HepG2 (cell line): Measurements from ENCODE around the gene MBNL3. TPM values are rescaled to one million over a fixed set of nuclear protein-coding genes. Genes with fewer than 3 reads are reported as not detected.

Experiments used
- ATAC-seq: fragments of 200-7000 bp; cut with Tn5 transposase; 3 replicates; pipeline ENCODE4 v1.9.1; 2020; ENCODE audit warnings: mild to moderate bottlenecking, moderate library complexity
- BruUV-seq: library from RNA; stranded (reverse); fragments of 400-500 nt; replicated peaks from 2 replicates; lab custom pipeline; 2021; lab: Mats Ljungman, UMichigan
- CTCF ChIA-PET: fragments of 300-600 bp; formaldehyde crosslinking; extraction: SDS; loops from one replicate; lab custom pipeline; 2021; ENCODE audit warnings: low total read pairs, inconsistent platforms, low intra/inter-chr PET ratio; lab: Yijun Ruan, JAX
- POLR2A ChIA-PET: fragments of 350-600 bp; sonication (Branson Sonifier 250); formaldehyde crosslinking; loops from one replicate; lab custom pipeline; 2020; ENCODE audit warnings: antibody characterized with exemption, inconsistent platforms; lab: Yijun Ruan, JAX
- DNase-seq: peaks from one replicate; pipeline ENCODE4 v3.0.0-alpha.2; 2015; ENCODE audit warnings: low spot score
- FAIRE-seq: peaks from 3 replicates; lab custom pipeline; 2011; peaks lifted over from hg19 to GRCh38; lab: Jason Lieb, UNC
- H2AFZ ChIP-seq: one replicate; pipeline ENCODE4 v1.6.1; 2011; ENCODE audit warnings: low read length, inconsistent platforms
- H3K27ac ChIP-seq: fragments of 300-600 bp; 3 replicates; pipeline ENCODE4 v1.8.0; 2011; ENCODE audit warnings: mixed run types, mild to moderate bottlenecking, mixed read lengths, low read length, inconsistent platforms; ENCODE audit not compliant: insufficient read depth; ENCODE audit errors: extremely low read length
- H3K27me3 ChIP-seq, 2 experiments: fragments of 200-600 bp in 1 of 2; 2 replicates in 1 of 2; 3 replicates in 1 of 2; pipeline versions ENCODE4 v1.6.0 to v1.8.0; 2011; ENCODE audit warnings: low read length in 2 of 2, mild to moderate bottlenecking in 2 of 2, moderate library complexity in 2 of 2, inconsistent platforms in 1 of 2; ENCODE audit not compliant: insufficient read depth in 2 of 2, control insufficient read depth in 1 of 2
- H3K36me3 ChIP-seq, 2 experiments: fragments of 200-600 bp in 1 of 2; replicated peaks in 1 of 2; 2 replicates in 1 of 2; 3 replicates in 1 of 2; pipeline versions ENCODE4 v1.5.1 to v1.8.0; 2011; ENCODE audit warnings: low read length in 2 of 2, inconsistent platforms in 1 of 2; ENCODE audit not compliant: insufficient read depth in 2 of 2, control insufficient read depth in 1 of 2
- H3K4me1 ChIP-seq: 2 replicates; pipeline ENCODE4 v1.5.1; 2012; ENCODE audit warnings: low read length, inconsistent platforms; ENCODE audit not compliant: insufficient read depth
- H3K4me2 ChIP-seq: 2 replicates; pipeline ENCODE4 v1.6.0; 2011; ENCODE audit warnings: low read depth, low read length, inconsistent platforms
- H3K4me3 ChIP-seq, 3 experiments: fragments of 200-600 bp in 1 of 3; sonication (generic), shearing (Covaris generic) in 1 of 3; replicated peaks in 1 of 3; 2 replicates each; pipeline ENCODE4 v1.5.1; 2011 to 2016; ENCODE audit warnings: low read length in 3 of 3, inconsistent platforms in 2 of 3, low read depth in 2 of 3, mild to moderate bottlenecking in 2 of 3, control low read depth in 1 of 3, mixed read lengths in 1 of 3; ENCODE audit not compliant: insufficient read depth in 1 of 3
- H3K79me2 ChIP-seq: one replicate; pipeline ENCODE4 v1.6.1; 2011; ENCODE audit warnings: low read length, inconsistent platforms; ENCODE audit not compliant: insufficient read depth
- H3K9ac ChIP-seq: 2 replicates; pipeline ENCODE4 v1.6.0; 2011; ENCODE audit warnings: mild to moderate bottlenecking, low read depth, low read length, inconsistent platforms; ENCODE audit not compliant: insufficient read depth
- H3K9me3 ChIP-seq: 2 replicates; pipeline ENCODE4 v1.5.1; 2012; ENCODE audit warnings: mild to moderate bottlenecking, low read length
- H4K20me1 ChIP-seq: 2 replicates; pipeline ENCODE4 v1.6.0; 2011; ENCODE audit warnings: inconsistent platforms, mild to moderate bottlenecking, low read length, moderate library complexity; ENCODE audit not compliant: insufficient read depth
- ATAD3A ChIP-seq: sonication (generic); formaldehyde crosslinking; IDR thresholded peaks from 2 replicates; pipeline ENCODE4 v1.4.0; 2020; ENCODE audit warnings: missing genetic modification reagents
- GPN1 ChIP-seq: sonication (generic); formaldehyde crosslinking; IDR thresholded peaks from 2 replicates; pipeline ENCODE4 v1.5.1; 2020; ENCODE audit warnings: missing genetic modification reagents, borderline replicate concordance
- NFE2L2 ChIP-seq: fragments of 150-350 bp; IDR thresholded peaks from 2 replicates; pipeline ENCODE4 v1.6.1; 2014; ENCODE audit warnings: low read length
- RBM22 ChIP-seq: fragments of 200-400 bp; formaldehyde crosslinking; optimal IDR thresholded peaks from 2 replicates; pipeline ENCODE3; 2017; ENCODE audit warnings: mild to moderate bottlenecking, low read length, moderate library complexity
- ZNF510 ChIP-seq: sonication (generic); formaldehyde crosslinking; IDR thresholded peaks from 2 replicates; pipeline ENCODE4 v1.4.0; 2020; ENCODE audit warnings: low read depth, mild to moderate bottlenecking, missing genetic modification reagents
- WGBS: methylation state at CpG from one replicate; pipeline ENCODE4 v1.1.6; 2017; ENCODE audit warnings: low lambda C conversion rate; 5-methylcytosine and 5-hydroxymethylcytosine counted together
- in situ Hi-C: cut with HindIII; loops from 2 replicates; pipeline ENCODE4 v1.10.0; 2017; ENCODE audit warnings: low pct_unique_long_range_greater_than_20kb; ENCODE audit not compliant: extremely low pct_ligation_motif_present
- intact Hi-C: fragments of 100-400 bp; cut with micrococcal nuclease; formaldehyde crosslinking; loops from one replicate; pipeline ENCODE4 v1.10.0; 2022; ENCODE audit not compliant: unreplicated experiment
- polyA plus RNA-seq, 8 experiments: library from polyadenylated mRNA; depleted of rRNA in 3 of 8; stranded (reverse) in 7 of 8; unstranded in 1 of 8; fragments of >200 nt; fragmentation: Illumina TruSeq in 4 of 8; extraction: Trizol in 4 of 8; gene quantifications; 2 replicates each; pipeline versions ENCODE4 v1.2.1 to v1.2.3, GENCODE V29; 2011 to 2016; ENCODE audit warnings: low read depth in 4 of 8, missing spikeins in 1 of 8, mixed read lengths in 1 of 8; ENCODE audit not compliant: insufficient read depth in 1 of 8
- total RNA-seq, 5 experiments: library from RNA; depleted of rRNA; stranded (reverse); fragments of >200 nt; fragmentation: Illumina TruSeq; extraction: Trizol; gene quantifications; 2 replicates each; pipeline ENCODE4 v1.2.3, GENCODE V29; 2016; ENCODE audit warnings: low read depth in 1 of 5

MBNL3 gene
- total and polyA plus RNA-seq, 2 of the 13 experiments (the other 11 are each of a cell fraction or from before 2014, with no cell fraction given): 155 to 257 TPM

- H3K36me3 ChIP-seq: peaks cover 0 to 28% of the 10 kb centered on the region in 2 experiments; a peak in 3 of 5 replicates
- in situ Hi-C loops: no loop called here
- POLR2A ChIA-PET: no interaction called here
These were observed 94.2 kb downstream of the MBNL3 start for GRCh38 chrX:132394591-132394990.

GRCh38 chrX:132393992-132394391, 94.8 kb downstream of the MBNL3 start:
- ATAC-seq (no peak), FAIRE-seq (no peak), DNase-seq (no peak)
- peaks cover 48% of the 10 kb centered on the region for H3K4me1 ChIP-seq
- no peak overlapping the region for H2AFZ ChIP-seq
- ChIA-PET POLR2A (no interaction called here), CTCF (no interaction called here)
- no peak overlapping the region for H3K4me2 ChIP-seq
- intact Hi-C loops: no loop called here
- H3K4me3 ChIP-seq: no peak overlapping the region
- TF ChIP-seq RBM22: peak; percentile 87
- TF ChIP-seq ZNF510 (CRISPR knock-in tag): no peak
- H3K79me2 ChIP-seq: peaks cover 11% of the 10 kb centered on the region
- in situ Hi-C loops: no loop called here
- 92% methylated on average over 4 of the region's 4 CpGs for WGBS
- H3K27me3 ChIP-seq: no peaks in the 10 kb centered on the region
- H3K9ac ChIP-seq: no peak overlapping the region
- no TSS peak for BruUV-seq
- H3K9me3 ChIP-seq: no peaks in the 10 kb centered on the region
- H3K27ac ChIP-seq: no peak overlapping the region
- H3K36me3 ChIP-seq: peaks cover 0 to 32% of the 10 kb centered on the region in 2 experiments; a peak in 4 of 5 replicates
- H4K20me1 ChIP-seq: peaks cover 12% of the 10 kb centered on the region; the same call in 1 of the 2 replicates

More at GRCh38 chrX:132394591-132394990, 94.2 kb downstream of the MBNL3 start:
- CTCF ChIA-PET: no interaction called here
- no peak overlapping the region for H3K4me2 ChIP-seq
- no peak overlapping the region for H3K27ac ChIP-seq
- no peaks in the 10 kb centered on the region for H3K9me3 ChIP-seq
- H3K27me3 ChIP-seq: no peaks in the 10 kb centered on the region
- H4K20me1 ChIP-seq: peaks cover 12% of the 10 kb centered on the region; the same call in 1 of the 2 replicates
- no peak overlapping the region for H3K9ac ChIP-seq
- intact Hi-C loops: no loop called here
- no peak for FAIRE-seq
- BruUV-seq: no TSS peak
- DNase-seq: no peak
- peaks cover 11% of the 10 kb centered on the region for H3K79me2 ChIP-seq
- no peak for ATAC-seq
- H3K4me3 ChIP-seq: no peak overlapping the region
- no peak overlapping the region for H2AFZ ChIP-seq
- peaks cover 54% of the 10 kb centered on the region for H3K4me1 ChIP-seq
- TF ChIP-seq NFE2L2 (no peak), GPN1 (CRISPR knock-in tag) (no peak), ATAD3A (no peak)
